ENCODE results near the gene MAP3K2. TPM values are rescaled to one million over a fixed set of nuclear protein-coding genes. Genes with fewer than 3 reads are reported as not detected.

Gene MAP3K2
- polyA plus RNA-seq, 1 donor from 2014 or later: 37.0 TPM

DNA sequence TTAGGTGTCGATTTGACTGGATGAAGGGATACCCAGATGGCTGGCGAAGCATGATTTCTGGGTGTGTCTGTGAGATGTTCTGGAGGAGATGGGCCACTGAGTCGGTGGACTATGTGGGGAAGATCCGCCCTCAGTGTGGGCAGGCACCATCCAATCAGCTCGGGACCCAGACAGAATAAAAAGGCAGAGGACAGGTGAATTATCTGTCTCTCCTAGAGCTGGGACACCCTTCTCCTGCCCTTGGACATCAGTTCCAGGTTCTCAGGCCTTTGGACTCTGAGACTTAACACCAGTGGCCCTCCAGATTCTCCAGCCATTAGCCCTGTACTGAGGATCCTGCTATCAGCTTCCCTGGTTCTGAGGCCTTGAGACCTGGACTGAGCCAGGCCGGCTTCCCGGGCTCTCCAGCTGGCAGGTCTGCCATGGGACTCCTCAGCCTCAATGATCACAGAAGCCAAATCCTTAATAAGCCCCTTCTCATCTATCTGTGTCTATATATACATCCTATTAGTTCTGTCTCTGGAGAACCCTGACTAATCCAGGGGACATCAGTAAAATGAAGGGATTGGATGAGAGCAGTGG, 42.2 kb upstream of the MAP3K2 start:
- no peak for TF ChIP-seq EZH2 (IDR thresholded peaks at IDR 0.05; ENCODE audit: borderline replicate concordance, insufficient read depth, low read length, poor library complexity, severe bottlenecking)
- TF ChIP-seq MXI1 (conservative IDR thresholded peaks at IDR 0.05; ENCODE audit: poor library complexity, severe bottlenecking): no peak
- Histone ChIP-seq H2AFZ (ENCODE audit: low read depth, low read length) (no peak overlapping the region), H4K20me1 (ENCODE audit: insufficient read depth) (no peaks in the 10 kb centered on the region), H3K9me2 (ENCODE audit: insufficient read depth, low read length) (no peaks in the 10 kb centered on the region), H3K4me2 (ENCODE audit: low read length) (no peak overlapping the region), H3K4me3 (ENCODE audit: low read length) (no peak overlapping the region), H3K9ac (ENCODE audit: low read length) (no peak overlapping the region), H3K27ac (ENCODE audit: low read length) (no peak overlapping the region), H3K9me3 (ENCODE audit: low read length) (no peaks in the 10 kb centered on the region), H3K79me2 (replicated peaks; ENCODE audit: insufficient read depth, low read length) (no peaks in the 10 kb centered on the region), H3K36me3 (ENCODE audit: insufficient read depth, low read length) (no peaks in the 10 kb centered on the region), H3K27me3 (ENCODE audit: insufficient read depth, low read depth, low read length) (no peaks in the 10 kb centered on the region), H3F3A (ENCODE audit: insufficient read depth, low read length, poor library complexity, severe bottlenecking) (no peaks in the 10 kb centered on the region)

DNA sequence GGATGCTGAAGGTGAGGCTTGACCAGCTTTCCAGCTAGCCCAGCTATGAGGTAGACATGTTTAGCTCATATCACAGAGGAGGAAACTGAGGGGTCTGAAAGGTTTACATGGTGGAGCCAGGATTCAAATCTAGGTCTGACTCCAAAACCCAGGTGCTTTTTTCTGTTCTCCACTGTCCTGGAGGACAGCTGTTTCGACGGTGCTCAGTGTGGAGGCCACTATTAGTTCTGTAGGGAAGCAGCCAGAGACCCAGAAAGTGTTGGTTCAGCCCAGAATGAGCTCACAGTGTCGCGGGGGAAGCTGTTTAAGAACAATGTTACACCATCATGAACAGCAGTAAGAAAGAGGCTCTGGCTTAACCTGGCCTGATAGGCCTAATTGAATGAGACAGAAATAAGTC, 41.5 kb upstream of the MAP3K2 start:
- no peak overlapping the region for H3K27ac ChIP-seq (ENCODE audit: low read length)
- H3K9me2 ChIP-seq (ENCODE audit: insufficient read depth, low read length): no peaks in the 10 kb centered on the region
- H3F3A ChIP-seq (ENCODE audit: insufficient read depth, low read length, poor library complexity, severe bottlenecking): no peaks in the 10 kb centered on the region
- H3K4me2 ChIP-seq (ENCODE audit: low read length): no peak overlapping the region
- no peaks in the 10 kb centered on the region for H3K36me3 ChIP-seq (ENCODE audit: insufficient read depth, low read length)
- no peak for TF ChIP-seq EP300 (conservative IDR thresholded peaks at IDR 0.05; ENCODE audit: poor library complexity, severe bottlenecking)
- TF ChIP-seq RAD21 (conservative IDR thresholded peaks at IDR 0.05): no peak
- no peak for TF ChIP-seq POLR2AphosphoS5 (IDR thresholded peaks at IDR 0.05)
- no peak for TF ChIP-seq TAF1 (IDR thresholded peaks at IDR 0.05; ENCODE audit: low read depth)
- no peak for TF ChIP-seq CTCF (IDR thresholded peaks at IDR 0.05; ENCODE audit: poor library complexity, severe bottlenecking)
- TF ChIP-seq REST (IDR thresholded peaks at IDR 0.05; ENCODE audit: borderline replicate concordance): no peak
- TF ChIP-seq MXI1 (conservative IDR thresholded peaks at IDR 0.05; ENCODE audit: poor library complexity, severe bottlenecking): no peak
- TF ChIP-seq SMC3 (conservative IDR thresholded peaks at IDR 0.05; ENCODE audit: poor library complexity): no peak
- TF ChIP-seq EZH2 (IDR thresholded peaks at IDR 0.05; ENCODE audit: borderline replicate concordance, insufficient read depth, low read length, poor library complexity, severe bottlenecking): no peak
- H2AFZ ChIP-seq (ENCODE audit: low read depth, low read length): no peak overlapping the region
- H3K27me3 ChIP-seq (ENCODE audit: insufficient read depth, low read depth, low read length): no peaks in the 10 kb centered on the region
- no peaks in the 10 kb centered on the region for H4K20me1 ChIP-seq (ENCODE audit: insufficient read depth)
- no peak overlapping the region for H3K9ac ChIP-seq (ENCODE audit: low read length)
- no peaks in the 10 kb centered on the region for H3K79me2 ChIP-seq (replicated peaks; ENCODE audit: insufficient read depth, low read length)
- no peak overlapping the region for H3K4me3 ChIP-seq (ENCODE audit: low read length)
- no peaks in the 10 kb centered on the region for H3K9me3 ChIP-seq (ENCODE audit: low read length)
